ENCODE measurements around the gene ELL3.
"Not testable (repeated sequence)": the region's sequence is repeated elsewhere in the genome, so short reads cannot be mapped to it uniquely, and the experiment has no call there.

The ELL3 gene

DNA sequence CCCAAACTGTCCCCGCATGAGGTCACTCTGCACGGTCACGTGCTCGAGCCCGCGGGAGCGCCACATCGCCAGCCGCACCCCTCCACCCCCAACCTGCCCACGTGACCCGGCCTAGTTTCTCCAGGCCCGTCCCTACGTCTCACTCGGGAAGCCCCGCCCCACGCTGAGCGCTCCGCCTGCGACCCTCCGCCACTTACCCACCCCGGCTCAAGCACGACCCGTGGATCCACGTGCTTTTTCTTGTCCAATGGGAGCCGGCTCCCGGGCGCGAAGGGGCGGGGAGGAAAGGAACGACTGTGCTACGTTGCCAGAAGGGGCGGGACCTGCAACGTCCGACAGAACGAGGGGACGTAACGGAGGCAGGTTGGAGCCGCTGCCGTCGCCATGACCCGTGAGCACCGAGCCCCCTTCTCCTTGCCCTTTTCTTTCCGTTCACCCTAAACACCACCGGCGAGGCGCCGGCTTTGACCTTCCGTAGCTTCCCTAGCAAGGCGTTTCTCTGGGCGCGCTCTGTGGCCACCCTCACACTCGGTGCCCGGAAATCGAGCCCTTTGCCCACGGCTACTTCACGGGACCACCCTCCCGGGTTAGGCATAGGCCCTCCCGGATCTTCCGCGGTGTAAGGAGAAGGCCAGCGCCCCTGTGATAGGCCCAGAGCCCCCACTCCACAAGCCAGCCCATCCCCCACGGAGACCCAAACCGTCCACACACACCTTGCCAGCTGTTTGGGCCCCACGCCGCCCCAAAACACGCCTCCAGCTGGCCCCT lies 15.4 kb upstream of the ELL3 start, which contains the start of gene SERF2:
TSS of gene SERF2 (plus strand) at position 328 of the 768 bp plus-strand sequence. CDS start at position 385, 57 bp downstream.
- DNase-seq (ENCODE audit: low read depth in 2 of 2): peak; percentile 99 to 100

DNA sequence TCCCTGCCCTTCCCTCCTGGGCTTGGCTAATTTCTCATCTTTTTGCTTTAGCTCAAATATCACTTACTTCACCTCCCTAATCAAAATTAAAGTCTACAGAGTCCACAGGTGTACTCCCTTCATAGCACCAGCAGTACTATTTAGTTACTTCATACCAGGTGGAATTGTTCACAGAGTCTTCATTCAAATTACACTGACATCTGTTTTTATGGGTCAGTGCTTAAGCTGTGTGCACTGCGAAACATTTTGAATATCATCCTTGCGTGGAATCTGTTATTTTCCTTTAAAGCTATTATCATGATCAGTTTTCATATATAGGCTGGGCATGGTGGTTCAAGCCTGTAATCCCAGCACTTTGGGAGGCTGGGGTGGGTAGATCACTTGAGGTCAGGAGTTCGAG lies 12.6 kb upstream of the ELL3 start:
- DNase-seq (ENCODE audit: low read depth in 2 of 2): no peak

DNA sequence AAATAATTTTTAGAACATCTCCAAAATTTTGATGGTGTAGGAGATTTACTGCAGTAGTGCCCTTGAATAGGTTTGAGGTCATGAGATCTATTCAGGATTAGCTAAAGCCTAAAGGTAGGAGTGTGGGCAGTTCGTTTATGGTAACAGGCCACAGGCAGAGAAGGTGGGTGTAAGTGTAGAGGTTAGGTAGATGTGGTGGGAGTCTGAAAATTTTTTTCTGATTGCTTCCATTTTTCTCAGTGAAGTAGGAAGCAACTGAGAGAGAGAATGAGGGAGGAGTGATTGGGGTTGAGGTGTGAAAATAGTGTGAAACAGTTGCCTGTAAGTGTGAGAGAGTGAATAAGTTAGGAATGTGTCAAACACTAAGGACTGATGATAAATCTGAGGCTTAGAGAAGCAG lies 2.2 kb upstream of the ELL3 start:
- no peak for DNase-seq (ENCODE audit: low read depth in 2 of 2)

DNA sequence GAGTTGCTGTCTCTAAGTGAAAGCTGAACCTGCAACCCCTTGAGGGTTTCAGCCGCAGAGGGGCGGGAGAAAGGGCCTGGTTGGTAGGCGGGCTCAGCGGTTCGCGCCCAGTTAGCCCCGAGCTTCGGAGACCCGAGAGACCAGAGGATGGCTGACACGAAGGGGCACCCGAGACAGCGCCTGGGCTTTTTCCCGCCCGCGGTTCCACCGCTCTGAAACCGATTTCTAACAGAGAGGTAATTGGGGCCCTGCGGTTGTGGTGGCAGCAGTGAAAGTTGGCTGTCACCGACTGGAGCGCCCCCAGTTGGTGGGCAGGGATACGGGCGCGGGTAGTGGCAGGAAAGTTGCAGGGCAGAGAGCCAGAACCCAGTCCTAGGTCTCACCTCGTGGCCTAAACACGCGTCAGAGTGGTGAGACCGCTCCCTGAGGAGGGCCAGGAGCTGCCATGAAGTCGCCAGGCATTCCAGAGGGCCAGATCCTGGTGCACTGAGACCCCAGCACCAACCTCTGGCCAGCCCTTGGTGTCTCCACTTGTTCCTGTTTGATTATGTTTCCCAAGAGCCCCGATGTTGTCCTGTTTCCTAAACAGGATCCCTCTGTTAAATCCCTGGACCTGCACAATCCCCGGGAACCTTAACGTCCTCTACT lies 625 bp upstream of the ELL3 start:
- peak; percentile 60 to 76 for DNase-seq (ENCODE audit: low read depth in 2 of 2)

DNA sequence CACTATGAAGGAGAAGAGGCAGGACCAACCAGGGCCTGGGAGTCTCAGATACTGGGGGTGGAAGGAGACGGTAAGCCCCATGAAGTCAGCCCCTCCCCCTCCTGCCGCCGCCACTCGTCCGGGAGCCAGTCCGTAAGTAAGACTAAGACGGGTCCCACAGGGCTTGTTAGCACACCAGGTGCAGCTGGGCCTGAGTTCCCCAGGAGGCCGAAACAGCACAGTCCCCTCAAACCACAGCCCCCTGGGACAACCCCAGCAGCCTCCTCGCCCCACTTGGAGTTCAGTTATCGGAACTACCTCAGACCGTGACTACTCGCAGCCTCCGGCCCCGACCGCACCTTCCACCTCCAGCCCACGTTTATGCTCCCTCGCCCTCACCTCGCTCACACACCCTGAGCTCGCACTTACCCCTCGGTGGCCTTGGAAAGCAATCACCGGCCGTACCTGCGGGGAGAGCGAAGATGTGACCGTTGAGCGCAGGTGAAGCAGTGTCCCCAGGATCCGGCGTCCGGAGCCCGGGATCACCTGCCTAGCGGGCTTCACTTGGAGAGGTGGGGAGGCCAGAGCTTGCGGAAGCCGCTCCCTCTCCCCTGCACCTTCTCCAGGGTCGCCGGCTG lies 557 bp downstream of the ELL3 start:
- peak in 1 of 2 donors; percentile 9 for DNase-seq (ENCODE audit: low read depth in 2 of 2)

DNA sequence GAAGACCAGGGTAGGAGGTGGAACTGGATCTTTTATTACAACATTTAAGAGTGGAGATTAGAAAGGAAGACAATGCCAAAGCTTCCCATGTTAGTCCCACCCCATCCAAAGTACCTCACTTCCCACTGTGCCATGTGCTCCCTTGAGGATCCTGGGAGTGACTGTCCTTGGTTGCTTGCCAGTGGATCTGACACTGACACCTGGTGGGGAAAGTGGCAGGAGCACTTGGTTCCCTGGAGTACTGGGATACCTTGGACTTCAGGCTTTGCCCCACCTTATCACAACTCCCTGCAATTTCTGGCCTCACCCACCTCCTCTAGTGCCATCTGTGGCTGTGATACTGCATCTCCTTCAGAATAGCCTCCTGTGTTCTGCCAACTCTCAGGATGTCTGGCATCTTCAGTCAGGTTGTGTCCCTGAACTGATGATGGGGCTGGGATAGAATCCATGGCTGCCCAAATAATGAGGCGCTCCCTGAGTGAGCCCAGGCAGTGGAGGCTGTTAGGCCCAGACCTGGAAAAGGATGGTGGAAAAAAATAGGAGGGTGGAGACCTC lies 1.3 kb downstream of the ELL3 start:
- DNase-seq (ENCODE audit: low read depth in 2 of 2): no peak

DNA sequence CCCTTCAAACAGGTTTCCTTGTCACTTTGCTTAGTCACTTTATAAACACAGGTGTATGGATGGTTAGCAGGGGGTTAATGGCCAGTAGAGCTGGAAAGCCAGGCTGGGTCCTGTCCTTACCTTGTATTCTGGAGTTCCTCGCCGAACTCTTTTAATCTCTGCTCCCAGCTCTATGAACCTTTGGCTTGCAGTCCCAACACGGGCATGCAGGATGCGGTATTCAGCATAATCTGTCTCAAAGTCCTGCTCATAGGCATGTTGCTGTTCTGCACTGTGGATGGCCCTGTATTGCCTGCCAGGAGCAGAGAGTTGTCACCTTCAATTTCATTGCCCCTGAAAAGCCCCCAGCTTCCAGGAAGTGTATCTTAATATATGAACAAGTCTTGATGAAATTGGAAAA lies 2.7 kb downstream of the ELL3 start:
- no peak for DNase-seq (ENCODE audit: low read depth in 2 of 2)

DNA sequence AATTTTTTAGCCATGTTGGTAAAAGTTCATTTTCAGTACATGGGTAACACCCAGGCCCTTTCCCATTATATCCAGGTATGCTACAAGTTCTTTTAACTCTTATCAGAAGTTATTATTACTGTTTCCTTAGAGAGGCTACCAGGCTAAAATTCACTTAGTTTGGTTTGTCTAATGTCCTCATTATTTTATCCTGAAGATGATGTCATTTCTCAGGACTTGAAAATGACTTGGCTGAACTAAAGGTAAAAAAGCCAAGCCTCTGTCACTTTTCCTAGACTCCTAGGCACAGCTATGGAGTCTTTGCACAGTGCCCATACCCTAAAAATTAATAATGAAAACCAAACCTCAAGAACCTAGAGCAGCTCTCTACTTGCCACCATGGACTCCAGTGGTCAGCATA lies 4.1 kb downstream of the ELL3 start:
- no peak for DNase-seq (ENCODE audit: low read depth in 2 of 2)

DNA sequence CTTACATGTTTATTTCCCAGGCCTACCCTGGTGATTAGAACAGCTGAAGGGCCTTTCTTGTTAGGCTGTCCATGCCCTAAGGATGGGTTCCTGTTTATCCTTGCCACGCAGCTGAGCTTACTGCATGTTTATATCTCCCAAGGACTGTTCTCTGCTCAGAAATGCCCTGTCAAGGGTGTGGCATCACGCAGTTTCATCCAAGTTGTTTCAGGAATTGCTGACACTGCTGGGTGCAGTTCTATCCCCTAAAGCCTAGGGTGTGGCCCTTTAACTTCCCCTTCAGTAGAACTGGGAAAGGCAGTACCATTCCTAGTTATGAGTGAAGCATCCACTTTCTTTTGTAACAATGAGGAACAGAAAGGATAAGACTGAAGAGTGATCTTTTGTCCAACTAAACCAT lies 5.0 kb downstream of the ELL3 start:
- no peak for DNase-seq (ENCODE audit: low read depth in 2 of 2)

DNA sequence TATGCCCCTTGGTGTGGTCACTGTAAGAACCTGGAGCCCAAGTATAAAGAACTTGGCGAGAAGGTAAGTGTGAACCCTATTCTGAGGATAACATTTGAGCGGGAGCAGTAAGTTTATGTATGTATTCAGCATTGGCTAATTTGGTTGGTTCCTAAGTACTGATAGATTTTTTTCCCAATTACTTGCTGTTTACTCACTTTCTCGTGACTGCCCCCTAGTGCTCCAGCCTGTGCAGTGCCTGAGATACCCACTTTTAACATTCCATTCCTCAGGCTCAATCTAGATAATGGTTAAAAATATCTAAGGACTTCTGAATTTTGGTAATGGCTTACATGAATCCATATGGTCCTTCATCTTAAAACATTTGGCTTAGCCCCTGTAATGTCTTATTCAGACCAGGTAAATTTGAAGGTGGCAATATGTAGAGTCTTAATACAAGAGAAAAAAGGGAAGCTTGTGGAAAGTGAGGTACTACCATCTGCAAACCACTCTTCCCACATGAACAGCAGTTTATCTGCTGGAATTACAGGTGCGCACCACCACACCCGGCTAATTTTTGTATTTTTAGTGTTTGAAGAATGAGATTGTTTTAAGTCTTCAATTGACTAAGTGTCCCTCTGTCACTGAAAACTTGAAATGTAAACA lies 7.1 kb downstream of the ELL3 start:
- DNase-seq (ENCODE audit: low read depth in 2 of 2): no peak

DNA sequence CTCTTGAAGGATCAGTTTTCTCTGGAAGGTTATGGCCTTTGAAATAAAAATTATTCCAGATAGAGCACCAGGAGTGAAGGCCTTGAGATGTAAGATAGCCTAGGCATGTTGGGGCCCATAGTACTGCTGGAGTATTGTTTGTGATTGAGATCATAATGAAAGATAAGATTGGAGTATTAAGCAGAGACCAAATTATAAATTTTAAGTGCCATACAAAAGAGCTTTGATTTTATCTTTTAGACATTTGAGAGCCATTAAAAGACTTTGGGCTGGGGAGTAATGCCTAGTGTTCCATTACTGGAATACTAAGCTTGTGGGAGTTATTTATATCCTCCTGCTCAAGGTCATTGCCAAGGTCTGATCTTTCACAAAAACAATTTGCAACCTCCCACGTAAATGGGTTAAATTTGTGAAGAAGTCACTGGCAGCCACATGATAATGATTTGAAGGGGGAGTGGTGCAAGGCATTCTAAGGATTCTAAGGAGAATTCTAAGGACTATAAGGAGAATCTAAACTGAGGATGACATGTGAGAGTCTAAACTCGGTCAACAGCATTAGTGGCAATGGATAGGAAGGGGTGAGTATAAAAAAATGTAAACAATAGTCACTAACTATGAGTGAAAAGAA lies 12.8 kb downstream of the ELL3 start:
- DNase-seq (ENCODE audit: low read depth in 2 of 2): no peak

DNA sequence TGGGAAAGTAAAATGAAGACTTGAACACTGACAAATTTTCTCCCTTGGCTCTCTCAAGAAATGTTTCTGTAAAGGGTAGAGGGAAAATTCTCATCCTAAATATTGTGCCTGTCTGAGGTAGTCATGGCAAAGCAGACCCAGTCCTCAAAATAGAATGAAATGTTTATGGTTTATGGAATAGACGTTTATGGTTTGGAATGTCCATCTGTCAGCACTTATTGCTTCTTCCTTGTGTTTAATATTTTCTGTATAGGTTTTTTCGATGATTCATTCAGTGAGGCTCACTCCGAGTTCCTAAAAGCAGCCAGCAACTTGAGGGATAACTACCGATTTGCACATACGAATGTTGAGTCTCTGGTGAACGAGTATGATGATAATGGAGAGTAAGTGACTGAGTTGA lies 13.9 kb downstream of the ELL3 start:
- DNase-seq (ENCODE audit: low read depth in 2 of 2): no peak

DNA sequence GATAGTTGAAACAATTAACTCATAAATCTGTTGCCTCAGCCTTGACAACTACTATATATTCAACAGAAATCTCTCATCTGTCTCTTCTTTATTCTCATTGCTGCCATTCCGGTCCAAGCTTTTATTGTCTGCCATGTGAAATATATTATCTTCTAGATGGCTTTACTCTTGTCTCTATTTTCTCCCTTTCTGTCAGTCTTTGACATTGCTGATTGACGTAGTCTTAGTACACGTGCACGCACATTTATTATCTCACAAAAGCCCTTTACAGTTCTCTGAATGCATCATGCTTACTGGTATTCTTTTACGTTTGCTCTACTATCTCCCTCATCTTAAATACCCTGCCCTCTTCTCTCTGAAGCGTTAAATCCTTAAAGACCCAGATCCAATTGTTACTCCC lies 24.9 kb downstream of the ELL3 start:
- no peak for DNase-seq (ENCODE audit: low read depth in 2 of 2)

DNA sequence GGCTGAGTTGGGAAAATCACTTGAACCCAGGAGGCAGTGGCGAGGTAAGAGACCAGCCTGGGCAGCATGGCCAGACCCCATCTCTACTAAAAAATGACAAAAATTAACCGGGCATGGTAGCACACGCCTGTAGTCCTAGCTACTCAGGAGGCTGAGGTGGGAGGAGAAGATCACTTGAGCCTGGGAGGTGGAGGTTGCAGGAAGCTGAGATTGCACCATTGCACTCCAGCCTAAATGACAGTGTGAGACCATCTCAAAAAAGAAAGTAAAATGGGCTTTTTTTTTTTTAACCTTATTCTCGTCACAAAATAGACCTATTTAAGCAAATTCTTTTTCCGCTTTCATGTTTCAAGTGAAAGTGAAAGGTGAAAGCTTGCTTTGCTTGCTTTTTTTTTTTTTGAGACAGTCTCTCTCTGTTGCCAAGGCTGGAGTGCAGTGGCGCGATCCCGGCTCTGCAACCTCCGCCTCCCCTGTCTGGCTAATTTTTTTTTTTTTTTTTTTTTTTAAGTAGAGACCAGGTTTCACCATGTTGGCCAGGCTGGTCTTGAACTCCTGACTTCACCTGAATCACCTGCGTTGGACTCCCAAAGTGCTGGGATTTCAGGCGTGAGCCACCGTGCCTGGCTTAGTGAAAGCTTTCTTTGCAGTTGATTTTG lies 26.9 kb downstream of the ELL3 start:
- peak; percentile 13 to 26 for DNase-seq (ENCODE audit: low read depth in 2 of 2)

DNA sequence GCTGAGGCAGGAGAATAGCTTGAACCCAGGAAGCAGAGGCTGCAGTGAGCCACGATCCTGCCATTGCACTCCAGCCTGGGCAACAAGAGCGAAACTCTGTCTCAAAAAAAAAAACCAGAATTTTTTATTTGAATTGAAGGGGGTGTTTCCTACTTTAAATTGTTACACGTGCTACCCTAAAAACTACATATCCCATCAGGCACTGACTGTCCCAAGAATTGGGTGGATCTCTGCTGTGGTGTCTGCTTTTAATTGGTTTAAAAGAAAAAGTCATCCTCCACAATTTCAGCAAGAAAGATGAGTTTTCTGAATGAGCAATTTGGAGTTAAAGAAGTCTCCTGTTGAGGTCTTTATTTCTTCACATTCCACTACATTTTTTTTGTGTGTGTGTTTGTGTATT lies 28.4 kb downstream of the ELL3 start:
- DNase-seq (ENCODE audit: low read depth in 2 of 2): no peak

DNA sequence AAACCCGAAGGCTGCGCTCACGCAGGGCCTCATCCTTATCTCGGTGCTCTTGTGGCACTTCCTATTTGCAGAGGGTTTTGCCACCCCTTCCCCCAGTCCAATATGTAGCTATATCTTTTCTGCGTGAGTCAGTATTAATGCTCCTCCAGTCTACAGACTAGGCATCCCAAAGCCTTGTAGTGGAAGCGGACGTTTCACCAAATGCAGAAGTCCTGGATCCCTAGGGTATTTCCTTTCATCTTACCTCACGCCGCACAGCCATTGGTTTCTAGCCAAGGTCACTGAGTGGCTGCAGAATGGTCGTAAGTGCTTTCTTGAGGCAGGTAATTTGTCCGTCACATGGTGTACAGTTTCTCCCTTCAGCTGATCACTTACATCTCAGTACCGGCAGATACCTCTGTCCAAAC lies 29.9 kb downstream of the ELL3 start:
- not testable (repeated sequence) for DNase-seq (ENCODE audit: low read depth in 2 of 2)

DNA sequence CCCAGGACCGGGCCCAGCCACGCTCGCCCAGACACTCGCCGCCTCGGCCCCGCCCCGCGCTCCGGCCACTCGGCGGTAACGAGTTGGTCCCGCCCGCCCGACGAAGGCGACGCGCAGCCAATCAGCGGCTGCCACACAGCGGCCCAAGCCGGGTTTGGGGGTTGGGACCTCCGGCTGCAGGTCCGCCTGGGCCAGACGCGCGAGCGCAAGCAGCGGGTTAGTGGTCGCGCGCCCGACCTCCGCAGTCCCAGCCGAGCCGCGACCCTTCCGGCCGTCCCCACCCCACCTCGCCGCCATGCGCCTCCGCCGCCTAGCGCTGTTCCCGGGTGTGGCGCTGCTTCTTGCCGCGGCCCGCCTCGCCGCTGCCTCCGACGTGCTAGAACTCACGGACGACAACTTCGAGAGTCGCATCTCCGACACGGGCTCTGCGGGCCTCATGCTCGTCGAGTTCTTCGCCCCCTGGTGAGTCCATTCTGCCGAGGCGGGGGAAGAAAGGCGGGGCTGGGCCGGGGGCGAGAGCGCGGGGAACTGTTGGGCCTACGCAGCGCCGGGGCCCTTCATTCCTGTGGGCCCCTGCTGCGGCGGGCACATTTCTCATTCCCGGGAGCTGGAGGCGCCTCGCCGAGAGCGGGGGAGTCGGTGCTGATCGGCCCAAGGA lies 30.4 kb downstream of the ELL3 start, which contains the start of gene PDIA3:
TSS of gene PDIA3 (plus strand) at position 194 of the 658 bp plus-strand sequence. CDS start at position 296, 102 bp downstream.
- DNase-seq (ENCODE audit: low read depth in 2 of 2): peak; percentile 68 to 87

DNA sequence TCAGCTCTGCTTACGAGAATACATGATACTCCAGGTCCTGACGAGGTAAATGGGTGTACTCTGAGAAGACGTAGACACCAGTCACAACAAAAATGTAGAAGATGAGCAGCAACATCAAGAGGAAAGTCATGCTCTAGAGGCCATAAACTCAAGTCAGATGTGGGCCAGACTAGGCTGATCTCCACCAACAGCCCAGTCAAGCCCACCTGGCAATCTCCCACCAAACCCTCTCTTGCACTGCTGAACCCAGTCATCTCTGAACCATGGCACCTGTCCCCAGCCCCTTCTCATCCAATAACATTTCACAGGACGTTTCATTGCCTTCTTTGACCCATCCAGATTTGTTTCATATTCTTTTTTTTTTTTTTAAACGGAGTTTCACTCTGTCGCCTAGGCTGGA lies 41.4 kb downstream of the ELL3 start:
- no peak for DNase-seq (ENCODE audit: low read depth in 2 of 2)

DNA sequence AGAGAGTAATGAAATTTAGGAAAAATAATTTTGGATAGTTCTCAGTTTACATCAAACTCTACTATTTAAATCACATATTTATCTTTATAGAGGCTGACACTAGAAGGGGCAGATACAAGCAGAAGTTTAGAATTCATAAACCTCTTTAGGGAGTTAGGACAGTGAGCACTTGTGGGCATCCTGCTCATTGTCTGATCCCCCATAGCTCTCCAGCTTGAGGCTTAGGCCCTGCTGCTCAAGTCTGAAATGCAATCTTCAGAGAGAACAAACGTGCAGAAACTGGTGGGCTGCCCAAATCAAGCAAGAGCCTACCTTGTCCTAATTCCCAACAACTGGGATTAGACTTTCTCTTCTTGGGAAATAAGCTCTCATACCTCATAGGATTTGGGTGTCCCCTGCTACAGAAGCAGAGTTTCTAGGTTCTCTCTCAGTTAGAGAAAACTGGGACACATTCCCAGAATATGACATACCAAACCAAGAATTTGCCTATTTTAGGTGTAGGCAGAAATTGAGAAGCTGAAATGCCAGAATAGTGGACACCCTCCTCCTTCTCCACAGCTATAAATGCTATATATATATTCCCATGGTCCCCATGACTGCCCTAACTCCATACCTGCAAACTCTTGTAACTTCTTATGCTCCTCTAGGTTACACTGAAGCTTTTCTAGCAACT lies 48.6 kb downstream of the ELL3 start:
- not testable (repeated sequence) for DNase-seq (ENCODE audit: low read depth in 2 of 2)

DNA sequence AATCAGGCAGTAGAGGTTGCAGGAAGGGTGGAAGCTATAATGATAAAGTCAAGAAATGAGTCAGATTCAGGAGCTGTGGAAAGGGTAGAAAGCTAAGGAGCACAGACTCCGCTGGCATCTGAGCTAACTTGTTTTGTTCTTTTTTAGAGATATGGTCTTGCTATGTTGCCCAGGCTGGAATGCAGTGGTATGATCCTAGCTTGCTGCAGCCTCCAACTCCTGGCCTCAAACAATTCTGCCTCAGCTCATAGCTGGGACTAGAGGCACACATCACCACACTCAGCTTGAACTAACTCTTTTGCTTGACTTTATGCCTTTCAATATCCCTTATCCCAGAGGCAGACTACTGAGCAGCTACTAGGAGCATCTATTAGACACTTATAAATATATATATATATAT lies 50.5 kb downstream of the ELL3 start:
- not testable (repeated sequence) for DNase-seq (ENCODE audit: low read depth in 2 of 2)

All from stimulated activated CD8-positive, alpha-beta memory T cell treated with anti-CD3 and anti-CD28 coated beads, Interleukin-7, amount 100 ng/mL, for 4 hours (primary cell).